ENCODE data around the gene CSTA.

The CSTA gene

GRCh38 chr3:122325769-122326168 lies 721 bp downstream of the CSTA start:
- Histone ChIP-seq H3K36me3 (ENCODE audit: control insufficient read depth in 1 of 2, insufficient read depth in 2 of 2, low read length in 2 of 2) (no peaks in the 10 kb centered on the region), H3K27ac (ENCODE audit: low read length) (no peak overlapping the region), H3K4me1 (ENCODE audit: control insufficient read depth in 1 of 2, insufficient read depth in 2 of 2, low read length in 2 of 2) (no peaks in the 10 kb centered on the region), H3K4me3 (ENCODE audit: low read depth in 1 of 2, low read length in 2 of 2) (peak overlapping the region in 1 of 2 donors; percentile 3), H3K9me3 (ENCODE audit: control insufficient read depth in 1 of 2, low read length in 2 of 2) (no peaks in the 10 kb centered on the region), H3K27me3 (ENCODE audit: low read depth, low read length) (no peaks in the 10 kb centered on the region)

- H3K27ac ChIP-seq (ENCODE audit: low read length), result no peak overlapping the region
- H3K9me3 ChIP-seq (ENCODE audit: control insufficient read depth in 1 of 2, low read length in 2 of 2), result no peaks in the 10 kb centered on the region
- H3K4me3 ChIP-seq (ENCODE audit: low read depth in 1 of 2, low read length in 2 of 2), result no peak overlapping the region
Measured at GRCh38 chr3:122331886-122332285, 6.8 kb downstream of the CSTA start.

GRCh38 chr3:122332551-122332950 lies 7.5 kb downstream of the CSTA start:
- H3K27ac ChIP-seq (ENCODE audit: low read length), result no peak overlapping the region
- no peaks in the 10 kb centered on the region for H3K36me3 ChIP-seq (ENCODE audit: control insufficient read depth in 1 of 2, insufficient read depth in 2 of 2, low read length in 2 of 2)
- no peak overlapping the region for H3K4me3 ChIP-seq (ENCODE audit: low read depth in 1 of 2, low read length in 2 of 2)
- H3K4me1 ChIP-seq (ENCODE audit: control insufficient read depth in 1 of 2, insufficient read depth in 2 of 2, low read length in 2 of 2), result no peaks in the 10 kb centered on the region
- no peaks in the 10 kb centered on the region for H3K9me3 ChIP-seq (ENCODE audit: control insufficient read depth in 1 of 2, low read length in 2 of 2)
- H3K27me3 ChIP-seq (ENCODE audit: low read depth, low read length), result no peaks in the 10 kb centered on the region

More at GRCh38 chr3:122331886-122332285, 6.8 kb downstream of the CSTA start:
- no peaks in the 10 kb centered on the region for H3K4me1 ChIP-seq (ENCODE audit: control insufficient read depth in 1 of 2, insufficient read depth in 2 of 2, low read length in 2 of 2)
- no peaks in the 10 kb centered on the region for H3K36me3 ChIP-seq (ENCODE audit: control insufficient read depth in 1 of 2, insufficient read depth in 2 of 2, low read length in 2 of 2)
- H3K27me3 ChIP-seq (ENCODE audit: low read depth, low read length), result no peaks in the 10 kb centered on the region

GRCh38 chr3:122342803-122343202 lies 17.8 kb downstream of the CSTA start:
- Histone ChIP-seq H3K4me3 (ENCODE audit: low read depth in 1 of 2, low read length in 2 of 2) (no peak overlapping the region), H3K36me3 (ENCODE audit: control insufficient read depth in 1 of 2, insufficient read depth in 2 of 2, low read length in 2 of 2) (no peaks in the 10 kb centered on the region), H3K4me1 (ENCODE audit: control insufficient read depth in 1 of 2, insufficient read depth in 2 of 2, low read length in 2 of 2) (no peaks in the 10 kb centered on the region), H3K9me3 (ENCODE audit: control insufficient read depth in 1 of 2, low read length in 2 of 2) (no peaks in the 10 kb centered on the region), H3K27ac (ENCODE audit: low read length) (no peak overlapping the region), H3K27me3 (ENCODE audit: low read depth, low read length) (no peaks in the 10 kb centered on the region)

- no peaks in the 10 kb centered on the region for H3K27me3 ChIP-seq (ENCODE audit: low read depth, low read length)
Measured at GRCh38 chr3:122343654-122344053, 18.6 kb downstream of the CSTA start.

GRCh38 chr3:122349171-122349570 lies 24.1 kb downstream of the CSTA start:
- no peaks in the 10 kb centered on the region for H3K27me3 ChIP-seq (ENCODE audit: low read depth, low read length)
- no peak overlapping the region for H3K27ac ChIP-seq (ENCODE audit: low read length)
- no peaks in the 10 kb centered on the region for H3K36me3 ChIP-seq (ENCODE audit: control insufficient read depth in 1 of 2, insufficient read depth in 2 of 2, low read length in 2 of 2)
- no peaks in the 10 kb centered on the region for H3K4me1 ChIP-seq (ENCODE audit: control insufficient read depth in 1 of 2, insufficient read depth in 2 of 2, low read length in 2 of 2)
- no peaks in the 10 kb centered on the region for H3K9me3 ChIP-seq (ENCODE audit: control insufficient read depth in 1 of 2, low read length in 2 of 2)
- no peak overlapping the region for H3K4me3 ChIP-seq (ENCODE audit: low read depth in 1 of 2, low read length in 2 of 2)

More at GRCh38 chr3:122343654-122344053, 18.6 kb downstream of the CSTA start:
- no peaks in the 10 kb centered on the region for H3K9me3 ChIP-seq (ENCODE audit: control insufficient read depth in 1 of 2, low read length in 2 of 2)
- H3K4me1 ChIP-seq (ENCODE audit: control insufficient read depth in 1 of 2, insufficient read depth in 2 of 2, low read length in 2 of 2), result no peaks in the 10 kb centered on the region
- no peak overlapping the region for H3K27ac ChIP-seq (ENCODE audit: low read length)
- no peak overlapping the region for H3K4me3 ChIP-seq (ENCODE audit: low read depth in 1 of 2, low read length in 2 of 2)
- no peaks in the 10 kb centered on the region for H3K36me3 ChIP-seq (ENCODE audit: control insufficient read depth in 1 of 2, insufficient read depth in 2 of 2, low read length in 2 of 2)

GRCh38 chr3:122350814-122351418 lies 25.9 kb downstream of the CSTA start:
- no peaks in the 10 kb centered on the region for H3K36me3 ChIP-seq (ENCODE audit: control insufficient read depth in 1 of 2, insufficient read depth in 2 of 2, low read length in 2 of 2)
- H3K4me3 ChIP-seq (ENCODE audit: low read depth in 1 of 2, low read length in 2 of 2), result no peak overlapping the region
- no peaks in the 10 kb centered on the region for H3K27me3 ChIP-seq (ENCODE audit: low read depth, low read length)
- no peak overlapping the region for H3K27ac ChIP-seq (ENCODE audit: low read length)
- H3K9me3 ChIP-seq (ENCODE audit: control insufficient read depth in 1 of 2, low read length in 2 of 2), result no peaks in the 10 kb centered on the region
- H3K4me1 ChIP-seq (ENCODE audit: control insufficient read depth in 1 of 2, insufficient read depth in 2 of 2, low read length in 2 of 2), result no peaks in the 10 kb centered on the region

GRCh38 chr3:122351612-122352011 lies 26.6 kb downstream of the CSTA start:
- H3K4me1 ChIP-seq (ENCODE audit: control insufficient read depth in 1 of 2, insufficient read depth in 2 of 2, low read length in 2 of 2), result no peaks in the 10 kb centered on the region
- no peak overlapping the region for H3K4me3 ChIP-seq (ENCODE audit: low read depth in 1 of 2, low read length in 2 of 2)
- no peak overlapping the region for H3K27ac ChIP-seq (ENCODE audit: low read length)
- no peaks in the 10 kb centered on the region for H3K27me3 ChIP-seq (ENCODE audit: low read depth, low read length)
- no peaks in the 10 kb centered on the region for H3K36me3 ChIP-seq (ENCODE audit: control insufficient read depth in 1 of 2, insufficient read depth in 2 of 2, low read length in 2 of 2)
- no peaks in the 10 kb centered on the region for H3K9me3 ChIP-seq (ENCODE audit: control insufficient read depth in 1 of 2, low read length in 2 of 2)

GRCh38 chr3:122353215-122353614 lies 28.2 kb downstream of the CSTA start:
- Histone ChIP-seq H3K9me3 (ENCODE audit: control insufficient read depth in 1 of 2, low read length in 2 of 2) (no peaks in the 10 kb centered on the region), H3K4me1 (ENCODE audit: control insufficient read depth in 1 of 2, insufficient read depth in 2 of 2, low read length in 2 of 2) (no peaks in the 10 kb centered on the region), H3K4me3 (ENCODE audit: low read depth in 1 of 2, low read length in 2 of 2) (no peak overlapping the region), H3K27me3 (ENCODE audit: low read depth, low read length) (no peaks in the 10 kb centered on the region), H3K36me3 (ENCODE audit: control insufficient read depth in 1 of 2, insufficient read depth in 2 of 2, low read length in 2 of 2) (peaks cover under 1 to 4% of the 10 kb centered on the region in 2 donors), H3K27ac (ENCODE audit: low read length) (no peak overlapping the region)

GRCh38 chr3:122353893-122354401 lies 28.9 kb downstream of the CSTA start:
- peaks cover 7 to 11% of the 10 kb centered on the region in 2 donors for H3K36me3 ChIP-seq (ENCODE audit: control insufficient read depth in 1 of 2, insufficient read depth in 2 of 2, low read length in 2 of 2)
- no peaks in the 10 kb centered on the region for H3K27me3 ChIP-seq (ENCODE audit: low read depth, low read length)
- no peaks in the 10 kb centered on the region for H3K9me3 ChIP-seq (ENCODE audit: control insufficient read depth in 1 of 2, low read length in 2 of 2)
- H3K27ac ChIP-seq (ENCODE audit: low read length), result no peak overlapping the region
- no peak overlapping the region for H3K4me3 ChIP-seq (ENCODE audit: low read depth in 1 of 2, low read length in 2 of 2)
- no peaks in the 10 kb centered on the region for H3K4me1 ChIP-seq (ENCODE audit: control insufficient read depth in 1 of 2, insufficient read depth in 2 of 2, low read length in 2 of 2)

- no peak overlapping the region for H3K4me3 ChIP-seq (ENCODE audit: low read depth in 1 of 2, low read length in 2 of 2)
- H3K27ac ChIP-seq (ENCODE audit: low read length), result no peak overlapping the region
- no peaks in the 10 kb centered on the region for H3K9me3 ChIP-seq (ENCODE audit: control insufficient read depth in 1 of 2, low read length in 2 of 2)
- no peaks in the 10 kb centered on the region for H3K4me1 ChIP-seq (ENCODE audit: control insufficient read depth in 1 of 2, insufficient read depth in 2 of 2, low read length in 2 of 2)
- H3K27me3 ChIP-seq (ENCODE audit: low read depth, low read length), result no peaks in the 10 kb centered on the region
- H3K36me3 ChIP-seq (ENCODE audit: control insufficient read depth in 1 of 2, insufficient read depth in 2 of 2, low read length in 2 of 2), result peaks cover 7 to 14% of the 10 kb centered on the region in 2 donors
Measured at GRCh38 chr3:122355612-122356011, 30.6 kb downstream of the CSTA start.

- Histone ChIP-seq H3K27ac (ENCODE audit: low read length) (no peak overlapping the region), H3K4me3 (ENCODE audit: low read depth in 1 of 2, low read length in 2 of 2) (no peak overlapping the region), H3K9me3 (ENCODE audit: control insufficient read depth in 1 of 2, low read length in 2 of 2) (no peaks in the 10 kb centered on the region), H3K4me1 (ENCODE audit: control insufficient read depth in 1 of 2, insufficient read depth in 2 of 2, low read length in 2 of 2) (no peaks in the 10 kb centered on the region), H3K27me3 (ENCODE audit: low read depth, low read length) (no peaks in the 10 kb centered on the region), H3K36me3 (ENCODE audit: control insufficient read depth in 1 of 2, insufficient read depth in 2 of 2, low read length in 2 of 2) (peaks cover 7 to 14% of the 10 kb centered on the region in 2 donors)
Measured at GRCh38 chr3:122356402-122356801, 31.4 kb downstream of the CSTA start.

Data from muscle layer of duodenum (tissue), 2 donors.